HL-60/S4 (cell line): Measurements from ENCODE around the gene CSNK2A2.

ENCODE experiments used
- in situ Hi-C: fragments of 300-500 bp; cut with MboI; formaldehyde crosslinking; loops from 2 replicates; pipeline ENCODE4 v1.14.3; 2022; ENCODE audit warnings: low sequenced_read_pairs

CSNK2A2 gene

GRCh38 chr16:58152246-58152868, 45.5 kb downstream of the CSNK2A2 start:
- in situ Hi-C loops, result no loop called here

GRCh38 chr16:58148526-58148925, 49.4 kb downstream of the CSNK2A2 start:
- in situ Hi-C loops, result no loop called here

- in situ Hi-C loops, result no loop called here
Observed at GRCh38 chr16:58148099-58148498, 49.8 kb downstream of the CSNK2A2 start.

GRCh38 chr16:58138852-58139251, 59.1 kb downstream of the CSNK2A2 start:
- in situ Hi-C loops, result no loop called here

- in situ Hi-C loops, result no loop called here
Observed at GRCh38 chr16:58137581-58137980, 60.3 kb downstream of the CSNK2A2 start.

- in situ Hi-C loops, result no loop called here
Observed at GRCh38 chr16:58129097-58129936, 68.6 kb downstream of the CSNK2A2 start, which contains the start of gene CFAP20. TSS of gene CFAP20 (minus strand) at chr16:58129381. CDS start at chr16:58129115, 266 bp downstream.

- in situ Hi-C loops, result no loop called here
Observed at GRCh38 chr16:58128711-58129096, 69.2 kb downstream of the CSNK2A2 start.

- in situ Hi-C loops, result no loop called here
Observed at GRCh38 chr16:58128181-58128631, 69.7 kb downstream of the CSNK2A2 start.

GRCh38 chr16:58127634-58128033, 70.3 kb downstream of the CSNK2A2 start:
- in situ Hi-C loops, result no loop called here

GRCh38 chr16:58127033-58127556, 70.8 kb downstream of the CSNK2A2 start:
- in situ Hi-C loops, result no loop called here

GRCh38 chr16:58126451-58126961, 71.4 kb downstream of the CSNK2A2 start:
- in situ Hi-C loops, result no loop called here

- in situ Hi-C loops, result no loop called here
Observed at GRCh38 chr16:58125781-58126335, 72.0 kb downstream of the CSNK2A2 start.

GRCh38 chr16:58125041-58125440, 72.9 kb downstream of the CSNK2A2 start:
- in situ Hi-C loops, result no loop called here

GRCh38 chr16:58124601-58124915, 73.3 kb downstream of the CSNK2A2 start:
- in situ Hi-C loops, result no loop called here

GRCh38 chr16:58123896-58124600, 73.9 kb downstream of the CSNK2A2 start:
- in situ Hi-C loops, result no loop called here

- in situ Hi-C loops, result no loop called here
Observed at GRCh38 chr16:58121132-58121531, 76.8 kb downstream of the CSNK2A2 start.

- in situ Hi-C loops, result no loop called here
Observed at GRCh38 chr16:58120234-58120633, 77.7 kb downstream of the CSNK2A2 start.

GRCh38 chr16:58119509-58119845, 78.4 kb downstream of the CSNK2A2 start:
- in situ Hi-C loops, result no loop called here

GRCh38 chr16:58118801-58119508, 79.0 kb downstream of the CSNK2A2 start:
- in situ Hi-C loops, result no loop called here

- in situ Hi-C loops, result no loop called here
Observed at GRCh38 chr16:58116529-58116928, 81.4 kb downstream of the CSNK2A2 start.
